HFFc6 (cell line): Measurements from ENCODE around the gene CYP24A1. TPM values are rescaled to one million over a fixed set of nuclear protein-coding genes. Genes with fewer than 3 reads are reported as not detected.
"Not testable (repeated sequence)": the region's sequence is repeated elsewhere in the genome, so short reads cannot be mapped to it uniquely, and the experiment has no call there.

Source experiments
- DNase-seq: peaks from one replicate; pipeline ENCODE4 v3.0.0-alpha.2; 2018
- H3K27ac Mint-ChIP-seq: 2 replicates; pipeline ENCODE4 v1.8.0; 2020; ENCODE audit warnings: mild to moderate bottlenecking, mixed read lengths
- H3K27me3 Mint-ChIP-seq: 2 replicates; pipeline ENCODE4 v1.8.0; 2021; ENCODE audit warnings: mild to moderate bottlenecking, moderate library complexity, mixed read lengths; ENCODE audit not compliant: insufficient read depth
- H3K36me3 Mint-ChIP-seq: 2 replicates; pipeline ENCODE4 v1.8.0; 2021; ENCODE audit warnings: low read depth, mixed read lengths
- H3K4me1 Mint-ChIP-seq: 2 replicates; pipeline ENCODE4 v1.8.0; 2020; ENCODE audit warnings: low read depth, mixed read lengths
- H3K4me3 Mint-ChIP-seq: 2 replicates; pipeline ENCODE4 v1.8.0; 2020; ENCODE audit warnings: mild to moderate bottlenecking, moderate library complexity, mixed read lengths
- H3K9me3 Mint-ChIP-seq: 2 replicates; pipeline ENCODE4 v1.8.0; 2020; ENCODE audit warnings: mild to moderate bottlenecking, mixed read lengths
- total RNA-seq, 6 experiments: library from RNA; stranded (reverse); fragmentation: NEBNext Ultra II Directional; extraction: Animal tissue kit (Norgen Biotek cat#: 25700); gene quantifications; 2 replicates in 1 of 6; 3 replicates in 5 of 6; pipeline ENCODE4 v1.2.3, GENCODE V29; 2021
- TF ChIP-seq, protein P1 (sequence below): fragments of 200-600 bp; sonication (generic); IDR thresholded peaks from 2 replicates; pipeline ENCODE4 v1.5.0; 2021; ENCODE audit warnings: antibody characterized with exemption, mild to moderate bottlenecking

The CYP24A1 gene
- total RNA-seq, 6 experiments from 2014 or later: 0.11 to 1.1 (median 0.37) TPM; not detected in 2

DNA sequence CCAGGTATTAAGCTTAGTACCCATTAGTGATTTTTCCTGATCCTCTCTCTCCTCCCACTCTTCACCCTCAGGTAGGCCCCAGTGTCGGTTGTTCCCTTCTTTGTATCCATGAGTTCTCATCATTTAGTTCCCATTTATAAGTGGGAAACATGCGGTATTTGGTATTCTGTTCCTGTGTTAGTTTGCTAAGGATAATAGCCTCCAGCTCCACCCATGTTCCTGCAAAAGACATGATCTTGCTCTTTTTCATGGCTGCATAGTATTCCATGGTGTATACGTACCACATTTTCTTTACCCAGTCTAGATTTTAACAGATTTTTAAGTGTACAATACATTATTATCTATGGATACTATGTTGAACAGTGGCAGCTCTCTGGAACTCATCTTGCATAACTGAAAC is 44.4 kb downstream of the CYP24A1 start:
- Mint-ChIP-seq H3K4me1 (peaks cover 19% of the 10 kb centered on the region), H3K27ac (no peak overlapping the region), H3K9me3 (no peaks in the 10 kb centered on the region), H3K27me3 (no peaks in the 10 kb centered on the region), H3K4me3 (no peak overlapping the region), H3K36me3 (0 out of 2 replicates have a peak, but pooled peaks cover 8% of the 10 kb centered on the region)
- TF ChIP-seq, protein P1, sequence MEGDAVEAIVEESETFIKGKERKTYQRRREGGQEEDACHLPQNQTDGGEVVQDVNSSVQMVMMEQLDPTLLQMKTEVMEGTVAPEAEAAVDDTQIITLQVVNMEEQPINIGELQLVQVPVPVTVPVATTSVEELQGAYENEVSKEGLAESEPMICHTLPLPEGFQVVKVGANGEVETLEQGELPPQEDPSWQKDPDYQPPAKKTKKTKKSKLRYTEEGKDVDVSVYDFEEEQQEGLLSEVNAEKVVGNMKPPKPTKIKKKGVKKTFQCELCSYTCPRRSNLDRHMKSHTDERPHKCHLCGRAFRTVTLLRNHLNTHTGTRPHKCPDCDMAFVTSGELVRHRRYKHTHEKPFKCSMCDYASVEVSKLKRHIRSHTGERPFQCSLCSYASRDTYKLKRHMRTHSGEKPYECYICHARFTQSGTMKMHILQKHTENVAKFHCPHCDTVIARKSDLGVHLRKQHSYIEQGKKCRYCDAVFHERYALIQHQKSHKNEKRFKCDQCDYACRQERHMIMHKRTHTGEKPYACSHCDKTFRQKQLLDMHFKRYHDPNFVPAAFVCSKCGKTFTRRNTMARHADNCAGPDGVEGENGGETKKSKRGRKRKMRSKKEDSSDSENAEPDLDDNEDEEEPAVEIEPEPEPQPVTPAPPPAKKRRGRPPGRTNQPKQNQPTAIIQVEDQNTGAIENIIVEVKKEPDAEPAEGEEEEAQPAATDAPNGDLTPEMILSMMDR: no peak
- DNase-seq: no peak

DNA sequence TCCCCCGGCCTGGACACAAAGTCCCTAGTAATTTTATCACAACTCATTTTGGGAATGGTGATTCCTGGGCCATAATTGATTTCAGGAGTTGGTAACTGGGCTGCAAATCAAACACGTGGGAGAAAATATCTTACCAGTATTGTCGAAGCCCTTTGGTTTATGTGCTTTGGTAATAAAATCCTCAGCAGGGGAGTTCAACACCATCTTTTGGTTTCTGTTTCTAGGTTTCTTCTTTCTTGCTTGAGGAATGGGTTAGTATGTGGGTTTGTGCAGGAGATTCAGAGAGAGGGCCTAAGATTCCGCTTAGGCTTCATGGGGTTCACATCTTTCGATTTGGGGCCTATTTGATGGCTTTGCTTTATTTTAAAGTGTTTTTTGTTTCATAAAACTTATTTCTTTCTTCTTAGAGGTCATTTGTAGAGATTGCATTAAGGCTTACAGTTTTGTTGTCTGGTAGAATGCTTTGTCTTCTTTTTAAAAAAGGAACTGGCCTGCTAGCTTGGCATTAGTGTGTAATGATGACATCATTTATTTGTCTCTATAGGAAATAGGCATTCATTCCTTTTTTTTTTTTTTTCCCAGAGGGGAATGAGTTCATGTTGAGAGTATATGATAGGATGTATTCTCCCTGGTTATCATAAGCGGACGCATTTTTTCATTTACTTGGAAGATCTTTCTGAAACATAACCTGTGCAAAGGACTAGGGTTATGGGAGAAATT is 45.8 kb downstream of the CYP24A1 start:
- TF ChIP-seq, protein P1: no peak
- H3K4me3 Mint-ChIP-seq: no peak overlapping the region

DNA sequence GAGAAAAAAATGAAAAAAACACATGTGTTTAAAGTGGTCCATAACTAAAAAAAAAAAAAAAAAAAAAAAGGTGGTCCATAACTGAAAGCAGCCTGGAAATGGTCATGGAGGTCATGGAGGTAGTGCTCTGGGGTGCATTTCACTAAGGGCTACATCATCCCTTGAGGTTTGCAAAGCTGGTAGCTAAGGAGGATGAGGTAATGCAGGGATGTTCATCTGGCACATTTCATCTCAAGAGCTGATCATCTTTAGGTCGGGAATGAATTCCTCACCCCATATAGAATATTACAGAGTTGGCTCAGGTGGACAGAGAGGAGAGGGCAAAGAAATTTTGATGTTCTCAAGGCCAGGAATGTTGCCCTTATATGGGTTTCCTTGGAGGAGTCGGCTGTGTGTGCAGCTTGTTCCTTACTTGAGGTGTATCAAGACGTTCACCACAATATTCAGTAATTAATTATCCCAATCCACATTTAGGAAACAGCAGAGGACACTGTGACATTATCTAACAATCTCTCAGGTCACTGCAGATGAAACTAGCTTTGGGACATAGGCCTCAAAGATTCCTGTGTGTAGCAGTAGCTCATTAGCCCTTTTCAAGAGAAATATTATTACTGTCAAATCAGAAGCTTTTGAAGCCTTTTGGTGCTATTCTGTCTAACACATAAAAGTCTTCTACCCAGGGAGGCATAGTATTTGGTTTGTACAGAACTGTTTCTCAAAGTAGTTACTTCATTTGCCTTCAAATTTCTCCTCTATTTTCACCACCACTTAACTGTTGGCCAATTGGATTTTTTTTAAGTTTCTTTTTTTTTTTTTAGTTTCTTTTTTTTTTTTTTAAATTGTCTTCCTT is 46.8 kb downstream of the CYP24A1 start:
- no peaks in the 10 kb centered on the region for H3K27me3 Mint-ChIP-seq
- no peak overlapping the region for H3K4me3 Mint-ChIP-seq
- DNase-seq: no peak
- TF ChIP-seq, protein P1: no peak
- no peak overlapping the region for H3K27ac Mint-ChIP-seq
- H3K36me3 Mint-ChIP-seq: 0 out of 2 replicates have a peak, but pooled peaks cover 8% of the 10 kb centered on the region
- H3K9me3 Mint-ChIP-seq: no peaks in the 10 kb centered on the region
- peaks cover 42% of the 10 kb centered on the region for H3K4me1 Mint-ChIP-seq

More for the DNA sequence above, 45.8 kb downstream of the CYP24A1 start:
- DNase-seq: no peak
- Mint-ChIP-seq H3K27ac (no peak overlapping the region), H3K4me1 (peaks cover 32% of the 10 kb centered on the region), H3K9me3 (no peaks in the 10 kb centered on the region), H3K27me3 (no peaks in the 10 kb centered on the region), H3K36me3 (0 out of 2 replicates have a peak, but pooled peaks cover 8% of the 10 kb centered on the region)

GRCh38 chr20:54126328-54126727 is 47.5 kb downstream of the CYP24A1 start:
- DNase-seq, H3K27ac Mint-ChIP-seq, H3K9me3 Mint-ChIP-seq, H3K36me3 Mint-ChIP-seq, H3K4me3 Mint-ChIP-seq, H3K27me3 Mint-ChIP-seq: not testable (repeated sequence)
- peaks cover 49% of the 10 kb centered on the region for H3K4me1 Mint-ChIP-seq

GRCh38 chr20:54123587-54124180 is 50.1 kb downstream of the CYP24A1 start:
- TF ChIP-seq, protein P1: no peak
- Mint-ChIP-seq H3K4me1 (peaks cover 50% of the 10 kb centered on the region), H3K27me3 (no peaks in the 10 kb centered on the region), H3K36me3 (no peaks in the 10 kb centered on the region), H3K4me3 (peak overlapping the region; percentile 59), H3K9me3 (no peaks in the 10 kb centered on the region), H3K27ac (peak overlapping the region; percentile 96)
- peak; percentile 97 for DNase-seq
